Transverse colon (tissue), 4 donors: ENCODE measurements around the gene THAP4. TPM values are rescaled to one million over a fixed set of nuclear protein-coding genes. Genes with fewer than 3 reads are reported as not detected.

Experiments
- DNase-seq: peaks from one replicate; pipeline ENCODE4 v3.0.0-alpha.2; 2019
- H3K27ac ChIP-seq, 4 donors: fragments of 200-600 bp; sonication (generic); 2 replicates each; pipeline ENCODE4 v1.5.1; 2016 to 2018; ENCODE audit warnings: inconsistent platforms in 4 of 4
- H3K27me3 ChIP-seq: fragments of 200-600 bp; sonication (generic); 2 replicates; pipeline ENCODE4 v1.5.1; 2017; ENCODE audit warnings: inconsistent platforms
- H3K36me3 ChIP-seq, 4 donors: fragments of 200-600 bp; sonication (generic); 2 replicates each; pipeline ENCODE4 v1.5.1; 2017 to 2019; ENCODE audit warnings: inconsistent platforms in 4 of 4
- H3K4me1 ChIP-seq, 4 donors: fragments of 200-600 bp; sonication (generic); 2 replicates each; pipeline ENCODE4 v1.5.1; 2017 to 2020; ENCODE audit warnings: inconsistent platforms in 4 of 4
- H3K4me3 ChIP-seq, 4 donors: fragments of 200-600 bp; sonication (generic); 1 replicate in 1 of 4; 2 replicates in 3 of 4; pipeline versions ENCODE4 v1.5.1 to v1.6.1; 2017 to 2019; ENCODE audit warnings: inconsistent platforms in 4 of 4
- H3K9me3 ChIP-seq, 2 donors: fragments of 200-600 bp; sonication (generic); 2 replicates each; pipeline ENCODE4 v1.5.1; 2017 to 2019; ENCODE audit warnings: inconsistent platforms in 2 of 2
- EP300 ChIP-seq: sonication (generic); formaldehyde crosslinking; IDR thresholded peaks from one replicate; pipeline ENCODE4 v1.6.1; 2017; ENCODE audit warnings: antibody characterized with exemption, low read depth
- POLR2A ChIP-seq: fragments of 450-650 bp; IDR thresholded peaks from one replicate; pipeline ENCODE4 v1.6.1; 2016; ENCODE audit warnings: antibody characterized with exemption, mild to moderate bottlenecking, moderate library complexity
- POLR2AphosphoS5 ChIP-seq, 3 donors: sonication (generic); formaldehyde crosslinking; IDR thresholded peaks; one replicate each; pipeline ENCODE4 v1.6.1; 2016; ENCODE audit warnings: antibody characterized with exemption in 3 of 3
- WGBS, 2 donors: methylation state at CpG; one replicate each; pipeline ENCODE4 v1.1.5; 2018; ENCODE audit warnings: low coverage in 1 of 2; 5-methylcytosine and 5-hydroxymethylcytosine counted together
- in situ Hi-C, 4 donors: fragments of 200-750 bp; cut with MboI; loops; one replicate each; pipeline versions ENCODE4 v1.15.0 to v1.15.1; 2017; ENCODE audit warnings: low sequenced_read_pairs in 3 of 4, low pct_ligation_motif_present in 1 of 4, low pct_unique_long_range_greater_than_20kb in 1 of 4
- intact Hi-C: fragments of 100-400 bp; cut with DNase I; formaldehyde crosslinking; loops from one replicate; pipeline ENCODE4 v1.15.1; 2023; ENCODE audit warnings: low total_unique reads
- total RNA-seq, 4 donors: library from RNA; depleted of rRNA; stranded (reverse); fragments of >200 nt; gene quantifications; one replicate each; pipeline ENCODE4 v1.1.0, GENCODE V29; 2016
- TF ChIP-seq, protein P1 (sequence below), 5 experiments: fragments of 200-600 bp in 3 of 5; fragments of 450-650 bp in 2 of 5; sonication (generic) in 3 of 5; IDR thresholded peaks; 1 replicate in 2 of 5; 2 replicates in 3 of 5; pipeline ENCODE4 v1.5.1; 2016 to 2017; ENCODE audit warnings: antibody characterized with exemption in 5 of 5, inconsistent platforms in 3 of 5, mild to moderate bottlenecking in 2 of 5, moderate library complexity in 1 of 5

THAP4 gene
- total RNA-seq, 4 donors from 2014 or later = 65.1 to 142 (median 82.8) TPM

- no peaks in the 10 kb centered on the region for H3K36me3 ChIP-seq
- DNase-seq = peak; percentile 50
- WGBS, 2 donors = 48% methylated on average over 12 of the region's 18 CpGs; no CpG with 5 or more reads in 1 of the 2 donors
- no peak overlapping the region for H3K4me3 ChIP-seq
- peak overlapping the region in 2 of 4 donors; percentile 23 to 73 for H3K27ac ChIP-seq
- intact Hi-C loops (loop anchor here (5.0 kb wide), 1 partner anchor 55 kb away; the partner anchor contains the start of gene STK25), in situ Hi-C loops (no loop called here)
- H3K4me1 ChIP-seq = peaks cover 8 to 42% (median 27%) of the 10 kb centered on the region in 4 donors
- TF ChIP-seq POLR2AphosphoS5 (IDR thresholded peaks at IDR 0.05) (no peak), EP300 (no peak)
- TF ChIP-seq, protein P1, sequence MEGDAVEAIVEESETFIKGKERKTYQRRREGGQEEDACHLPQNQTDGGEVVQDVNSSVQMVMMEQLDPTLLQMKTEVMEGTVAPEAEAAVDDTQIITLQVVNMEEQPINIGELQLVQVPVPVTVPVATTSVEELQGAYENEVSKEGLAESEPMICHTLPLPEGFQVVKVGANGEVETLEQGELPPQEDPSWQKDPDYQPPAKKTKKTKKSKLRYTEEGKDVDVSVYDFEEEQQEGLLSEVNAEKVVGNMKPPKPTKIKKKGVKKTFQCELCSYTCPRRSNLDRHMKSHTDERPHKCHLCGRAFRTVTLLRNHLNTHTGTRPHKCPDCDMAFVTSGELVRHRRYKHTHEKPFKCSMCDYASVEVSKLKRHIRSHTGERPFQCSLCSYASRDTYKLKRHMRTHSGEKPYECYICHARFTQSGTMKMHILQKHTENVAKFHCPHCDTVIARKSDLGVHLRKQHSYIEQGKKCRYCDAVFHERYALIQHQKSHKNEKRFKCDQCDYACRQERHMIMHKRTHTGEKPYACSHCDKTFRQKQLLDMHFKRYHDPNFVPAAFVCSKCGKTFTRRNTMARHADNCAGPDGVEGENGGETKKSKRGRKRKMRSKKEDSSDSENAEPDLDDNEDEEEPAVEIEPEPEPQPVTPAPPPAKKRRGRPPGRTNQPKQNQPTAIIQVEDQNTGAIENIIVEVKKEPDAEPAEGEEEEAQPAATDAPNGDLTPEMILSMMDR (IDR thresholded peaks at IDR 0.05) = no peak
- H3K9me3 ChIP-seq = peaks cover 0 to under 1% of the 10 kb centered on the region in 2 donors
- peaks cover 26% of the 10 kb centered on the region for H3K27me3 ChIP-seq
Observed at GRCh38 chr2:241561832-241562231, 75.1 kb downstream of the THAP4 start.

GRCh38 chr2:241560883-241561474 lies 76.0 kb downstream of the THAP4 start:
- Histone ChIP-seq H3K4me3 (peak overlapping the region in 2 of 4 donors; percentile 67 to 80), H3K27me3 (peaks cover 26% of the 10 kb centered on the region), H3K9me3 (peaks cover 0 to 3% of the 10 kb centered on the region in 2 donors), H3K27ac (peak overlapping the region; percentile 68 to 89 (median 88)), H3K36me3 (no peaks in the 10 kb centered on the region), H3K4me1 (peaks cover 8 to 42% (median 27%) of the 10 kb centered on the region in 4 donors)
- DNase-seq = no peak
- intact Hi-C loops = loop anchor here (5.0 kb wide), 1 partner anchor 54 kb away; the partner anchor contains the start of gene STK25
- TF ChIP-seq POLR2AphosphoS5 (IDR thresholded peaks at IDR 0.05) = no peak
- TF ChIP-seq POLR2A = no peak
- TF ChIP-seq EP300 = no peak
- TF ChIP-seq, protein P1 (IDR thresholded peaks at IDR 0.05) = no peak
- 74% methylated on average over 9 of the region's 19 CpGs; no CpG with 5 or more reads in 1 of the 2 donors for WGBS, 2 donors
- in situ Hi-C loops = no loop called here

- H3K4me3 ChIP-seq = peak overlapping the region in 3 of 4 donors; percentile 67 to 80 (median 70)
Observed at GRCh38 chr2:241560162-241560882, 76.6 kb downstream of the THAP4 start.

DNA sequence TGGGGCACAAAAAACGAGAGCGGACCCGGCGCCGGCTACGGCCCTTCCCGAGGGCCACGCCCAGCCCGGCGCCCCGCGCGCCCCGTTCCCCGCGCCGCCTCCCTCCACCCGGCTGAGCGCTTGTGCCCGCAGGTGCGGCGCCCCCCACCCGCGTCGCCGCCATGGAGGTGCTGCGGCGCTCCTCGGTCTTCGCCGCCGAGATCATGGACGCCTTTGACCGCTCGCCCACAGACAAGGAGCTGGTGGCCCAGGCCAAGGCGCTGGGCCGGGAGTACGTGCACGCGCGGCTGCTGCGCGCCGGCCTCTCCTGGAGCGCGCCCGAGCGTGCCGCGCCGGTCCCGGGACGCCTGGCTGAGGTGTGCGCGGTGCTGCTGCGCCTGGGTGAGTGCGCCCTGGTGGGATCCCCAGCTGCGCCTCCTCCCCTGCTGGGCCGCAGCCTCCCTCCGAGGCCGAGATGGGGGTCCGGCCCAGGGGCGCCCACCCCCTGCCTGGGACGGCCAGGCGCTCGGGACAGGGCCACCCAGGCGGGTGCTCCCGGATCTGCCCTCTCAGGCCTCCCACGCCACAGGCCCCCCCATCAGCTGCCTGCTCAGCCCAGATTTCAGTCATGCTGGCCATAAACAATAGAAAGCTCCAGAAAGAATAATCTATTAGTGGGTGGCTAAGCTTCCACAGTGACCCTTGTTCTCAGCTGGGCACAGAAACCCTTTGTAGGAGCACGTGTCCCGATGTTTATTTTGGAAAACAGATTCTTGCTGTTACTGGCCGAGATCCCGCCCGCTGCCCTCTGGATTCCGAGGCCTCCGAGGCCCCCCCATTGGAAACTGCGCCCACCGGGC lies 77.4 kb downstream of the THAP4 start:
- peak; percentile 41 for DNase-seq
- Histone ChIP-seq H3K9me3 (peaks cover 0 to 3% of the 10 kb centered on the region in 2 donors), H3K4me3 (peak overlapping the region; percentile 54 to 80 (median 68)), H3K27me3 (peaks cover 26% of the 10 kb centered on the region), H3K27ac (peak overlapping the region; percentile 68 to 89 (median 88)), H3K4me1 (peaks cover 8 to 42% (median 25%) of the 10 kb centered on the region in 4 donors), H3K36me3 (no peaks in the 10 kb centered on the region)
- intact Hi-C loops (loop anchor here (5.0 kb wide), 1 partner anchor 52 kb away; the partner anchor contains the start of gene STK25), in situ Hi-C loops (no loop called here)
- TF ChIP-seq POLR2A (no peak), EP300 (no peak), POLR2AphosphoS5 (IDR thresholded peaks at IDR 0.05) (no peak)
- TF ChIP-seq, protein P1 (IDR thresholded peaks at IDR 0.05) = no peak
- WGBS, 2 donors = 12% methylated on average over 35 of the region's 78 CpGs; no CpG with 5 or more reads in 1 of the 2 donors

More at GRCh38 chr2:241560162-241560882, 76.6 kb downstream of the THAP4 start:
- H3K27ac ChIP-seq = peak overlapping the region; percentile 68 to 89 (median 88)
- intact Hi-C loops (loop anchor here (5.0 kb wide), 1 partner anchor 53 kb away; the partner anchor contains the start of gene STK25), in situ Hi-C loops (no loop called here)
- 64% methylated on average over 14 of the region's 18 CpGs; no CpG with 5 or more reads in 1 of the 2 donors for WGBS, 2 donors
- H3K27me3 ChIP-seq = peaks cover 26% of the 10 kb centered on the region
- H3K36me3 ChIP-seq = no peaks in the 10 kb centered on the region
- H3K9me3 ChIP-seq = peaks cover 0 to 3% of the 10 kb centered on the region in 2 donors
- no peak for DNase-seq
- peaks cover 8 to 42% (median 27%) of the 10 kb centered on the region in 4 donors for H3K4me1 ChIP-seq
- no peak for TF ChIP-seq POLR2A
- no peak for TF ChIP-seq EP300
- no peak for TF ChIP-seq POLR2AphosphoS5 (IDR thresholded peaks at IDR 0.05)
